LNCAP (cell line): ENCODE data around the gene RDH12.

Source experiments
- TF ChIP-seq, protein P1 (sequence below): fragments of 450-650 bp; IDR thresholded peaks from 2 replicates; pipeline ENCODE4 v1.5.1; 2017; ENCODE audit warnings: mild to moderate bottlenecking

RDH12 gene

DNA sequence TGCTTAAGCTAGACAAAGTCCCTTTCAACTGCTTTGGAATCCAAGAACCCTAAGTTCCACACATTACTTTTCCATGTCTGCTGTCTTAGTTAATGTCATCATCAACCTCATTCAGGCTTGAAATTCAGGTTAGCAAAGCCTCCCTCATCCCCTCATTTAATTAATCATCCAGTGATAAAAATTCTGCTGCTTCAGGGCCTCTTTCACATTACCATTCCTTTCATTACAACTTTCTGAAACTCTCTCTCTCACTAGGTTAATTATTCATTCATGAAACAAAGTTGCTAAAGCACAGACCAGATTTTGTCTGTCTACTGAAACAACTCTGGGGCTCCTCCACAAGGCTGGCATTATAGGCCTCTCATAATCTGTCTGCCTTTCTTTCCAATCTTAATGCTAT is 17.8 kb upstream of the RDH12 start:
- TF ChIP-seq, protein P1, sequence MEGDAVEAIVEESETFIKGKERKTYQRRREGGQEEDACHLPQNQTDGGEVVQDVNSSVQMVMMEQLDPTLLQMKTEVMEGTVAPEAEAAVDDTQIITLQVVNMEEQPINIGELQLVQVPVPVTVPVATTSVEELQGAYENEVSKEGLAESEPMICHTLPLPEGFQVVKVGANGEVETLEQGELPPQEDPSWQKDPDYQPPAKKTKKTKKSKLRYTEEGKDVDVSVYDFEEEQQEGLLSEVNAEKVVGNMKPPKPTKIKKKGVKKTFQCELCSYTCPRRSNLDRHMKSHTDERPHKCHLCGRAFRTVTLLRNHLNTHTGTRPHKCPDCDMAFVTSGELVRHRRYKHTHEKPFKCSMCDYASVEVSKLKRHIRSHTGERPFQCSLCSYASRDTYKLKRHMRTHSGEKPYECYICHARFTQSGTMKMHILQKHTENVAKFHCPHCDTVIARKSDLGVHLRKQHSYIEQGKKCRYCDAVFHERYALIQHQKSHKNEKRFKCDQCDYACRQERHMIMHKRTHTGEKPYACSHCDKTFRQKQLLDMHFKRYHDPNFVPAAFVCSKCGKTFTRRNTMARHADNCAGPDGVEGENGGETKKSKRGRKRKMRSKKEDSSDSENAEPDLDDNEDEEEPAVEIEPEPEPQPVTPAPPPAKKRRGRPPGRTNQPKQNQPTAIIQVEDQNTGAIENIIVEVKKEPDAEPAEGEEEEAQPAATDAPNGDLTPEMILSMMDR, result no peak

DNA sequence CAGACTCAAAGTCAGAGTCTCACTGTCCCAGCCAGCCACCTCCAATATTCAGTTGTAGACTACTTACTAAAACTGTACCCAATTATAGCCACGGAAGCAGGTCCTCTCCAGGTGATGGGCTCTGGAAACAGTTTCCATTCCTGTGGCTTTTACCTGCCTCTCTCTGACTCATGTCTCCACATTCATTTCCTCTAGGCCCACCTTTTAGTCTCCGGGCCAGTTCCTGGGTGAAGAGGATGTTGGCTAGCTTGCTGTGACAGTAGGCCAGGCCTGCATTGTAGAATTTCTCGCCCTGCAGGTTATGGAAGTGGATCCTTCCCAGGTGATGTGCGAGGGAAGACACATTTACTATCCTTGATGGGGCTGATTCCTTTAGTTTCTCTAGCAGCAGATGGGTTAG is 11.7 kb upstream of the RDH12 start:
- TF ChIP-seq, protein P1, result no peak

DNA sequence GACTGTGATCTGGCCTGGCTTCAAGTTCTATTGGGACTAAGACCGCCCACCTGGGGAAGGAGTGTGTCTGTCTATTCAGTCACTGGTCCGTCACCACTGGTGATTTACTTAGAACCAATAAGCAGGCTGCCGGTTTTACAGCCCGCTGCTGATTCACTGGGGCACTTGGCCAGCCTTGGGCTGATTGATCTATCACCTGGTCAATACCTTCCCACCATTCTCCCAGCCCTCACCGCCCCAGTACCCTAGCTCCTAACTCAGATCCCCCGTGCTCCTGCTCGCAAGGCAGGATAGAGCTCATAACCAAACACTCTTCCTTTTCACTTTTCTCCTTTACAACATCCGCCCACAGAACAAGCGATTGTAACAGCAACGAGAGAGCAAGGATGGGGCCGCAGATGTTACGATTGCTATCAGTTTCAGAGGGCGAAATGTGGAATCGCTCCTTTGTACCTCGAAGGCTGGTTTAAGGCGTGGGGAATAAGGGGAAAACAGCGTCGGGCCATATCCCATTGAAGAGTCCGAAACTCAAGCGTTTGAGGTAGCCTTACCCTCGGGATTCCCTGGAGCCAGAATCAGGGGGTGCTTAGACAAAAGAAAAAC is 6.8 kb upstream of the RDH12 start:
- TF ChIP-seq, protein P1, result no peak

DNA sequence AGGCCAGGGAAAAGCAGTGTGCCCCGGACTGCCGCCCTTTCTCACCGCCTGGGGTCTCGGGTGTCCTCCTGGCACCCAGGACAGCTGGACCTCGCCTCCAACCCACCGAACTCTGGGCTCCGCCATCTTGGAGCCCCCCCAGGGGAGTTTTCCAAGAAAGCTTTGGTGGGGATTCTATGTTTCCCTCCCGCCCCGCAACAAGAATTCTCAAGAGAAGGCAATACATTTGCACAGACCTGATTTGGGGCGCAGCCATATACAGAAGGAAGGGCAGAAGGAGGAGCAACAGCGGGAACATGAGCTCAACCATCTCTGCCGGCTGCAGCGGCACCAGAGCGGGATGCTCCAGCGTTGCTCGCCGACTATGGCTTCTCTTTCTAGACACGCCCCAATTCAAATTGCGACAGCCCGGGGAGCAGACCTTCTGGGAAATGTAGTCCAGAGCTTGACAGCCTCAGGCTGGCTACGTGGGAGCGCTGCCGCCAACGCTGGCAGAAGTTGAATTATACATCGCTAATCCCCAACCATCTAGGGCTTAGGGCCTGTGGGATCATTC is 6.2 kb upstream of the RDH12 start, which contains the start of gene RDH11:
TSS of gene RDH11 (minus strand) at position 371 of the 556 bp plus-strand sequence. CDS start at position 310, 61 bp downstream.
- TF ChIP-seq, protein P1, result no peak

DNA sequence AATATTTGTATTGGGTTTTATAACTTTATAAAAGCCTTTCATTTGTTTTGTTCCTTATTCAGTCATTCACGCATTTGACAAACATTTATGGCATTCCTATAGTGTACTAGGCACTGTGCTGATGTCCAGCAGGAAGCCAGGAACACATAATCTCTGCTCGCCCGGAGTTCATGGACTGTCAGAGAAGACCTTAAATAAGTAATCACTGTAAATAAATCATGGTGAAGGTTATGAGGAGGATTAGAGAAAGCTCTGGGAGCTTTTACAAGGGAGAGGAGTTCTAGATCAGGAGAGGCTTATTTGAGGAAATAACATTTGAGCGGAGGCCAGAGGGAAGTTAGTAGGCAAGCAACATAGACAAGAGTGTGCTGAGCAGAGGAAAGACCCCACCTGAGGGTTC is 4.7 kb upstream of the RDH12 start:
- TF ChIP-seq, protein P1, result no peak

DNA sequence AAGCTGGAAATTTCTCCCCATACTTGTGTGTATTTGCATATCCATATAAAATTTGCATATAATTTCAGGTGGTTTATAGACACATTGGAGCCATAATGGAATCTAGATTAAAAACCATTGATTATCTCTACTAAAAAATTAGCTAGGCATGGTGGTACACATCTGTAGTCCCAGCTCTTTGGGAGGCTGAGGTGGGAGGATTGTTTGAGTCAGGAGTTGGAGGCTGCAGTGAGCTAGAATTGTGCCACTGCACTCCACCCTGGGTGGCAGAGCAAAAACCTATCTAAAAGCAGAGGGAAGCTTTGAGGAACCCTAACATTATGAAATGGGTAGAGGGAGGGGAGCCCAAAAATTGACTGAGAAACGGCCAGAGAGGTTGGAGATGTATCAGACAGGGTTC is 3.5 kb upstream of the RDH12 start:
- TF ChIP-seq, protein P1, result no peak

DNA sequence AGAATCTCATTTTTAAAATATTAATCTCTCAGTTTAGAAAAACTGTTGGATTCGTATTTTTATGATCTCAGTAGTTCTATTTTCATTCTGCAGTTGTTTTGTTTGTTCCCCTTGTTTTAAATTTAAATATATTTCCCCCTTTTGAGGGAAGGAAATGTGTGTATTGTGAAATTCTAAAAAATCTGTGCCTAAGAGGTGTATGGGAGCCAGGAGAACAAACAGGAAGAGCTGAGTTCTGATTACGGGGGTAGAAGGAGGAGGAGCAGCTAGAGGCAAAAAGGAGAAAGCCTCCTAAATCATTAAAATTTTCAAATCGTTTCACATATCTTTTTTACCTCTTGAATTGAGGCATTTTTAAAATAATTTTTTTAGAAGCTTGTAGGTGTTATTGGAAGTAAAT is 2.3 kb downstream of the RDH12 start:
- TF ChIP-seq, protein P1, result no peak
